HG02623 (cell line): ENCODE results near the gene KIAA0930.

ENCODE experiments used
- ATAC-seq: cut with Tn5 transposase; IDR thresholded peaks from one replicate; pipeline ENCODE4 v1.9.1; 2021; ENCODE audit warnings: moderate library complexity; ENCODE audit not compliant: unreplicated experiment

Gene KIAA0930

DNA sequence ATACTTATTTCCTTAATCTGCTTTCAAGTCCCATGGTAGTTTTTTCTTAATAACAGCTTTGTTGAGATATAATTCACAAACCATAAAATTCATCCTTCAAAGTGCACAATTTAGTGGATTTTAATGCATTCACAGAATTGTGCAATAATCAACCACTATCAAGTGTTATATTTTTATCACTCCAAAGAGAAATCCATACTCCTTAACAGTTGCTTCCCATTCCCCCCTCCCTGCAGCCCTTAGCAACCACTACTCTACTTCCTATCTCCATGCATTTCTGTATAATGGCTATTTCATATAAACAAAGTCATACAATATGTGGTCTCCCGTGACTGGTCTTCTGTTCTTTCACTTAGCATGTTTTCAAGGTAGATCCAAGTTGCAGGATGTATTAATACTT lies 95.8 kb downstream of the KIAA0930 start:
- ATAC-seq: no peak

DNA sequence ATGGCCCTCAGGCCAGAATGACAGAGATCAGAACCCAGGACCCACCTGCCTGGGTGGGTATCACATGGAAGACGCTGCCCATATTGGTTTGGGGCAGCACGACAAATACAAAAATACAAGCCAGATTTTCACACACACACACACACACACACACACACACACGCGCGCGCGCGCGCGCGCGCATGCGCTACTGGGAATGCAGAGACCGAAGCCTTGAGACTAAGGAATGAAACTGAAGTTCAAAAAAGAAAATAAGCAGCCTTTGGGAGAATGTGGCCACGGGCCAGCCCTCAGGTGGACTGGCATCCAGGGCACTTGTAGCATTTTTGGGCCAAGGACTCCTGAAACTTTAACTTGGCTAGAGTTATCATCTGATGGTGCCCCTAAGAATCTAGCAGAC lies 98.3 kb downstream of the KIAA0930 start:
- no peak for ATAC-seq
